NCI-H526 (cell line): Measurements from ENCODE around the gene RAB3GAP1.
"Not testable (repeated sequence)": the region's sequence is repeated elsewhere in the genome, so short reads cannot be mapped to it uniquely, and the experiment has no call there.

Source experiments
- DNase-seq, 2 experiments: peaks; one replicate each; lab custom pipeline; 2025; lab: John Stamatoyannopoulos, UW

RAB3GAP1 gene

DNA sequence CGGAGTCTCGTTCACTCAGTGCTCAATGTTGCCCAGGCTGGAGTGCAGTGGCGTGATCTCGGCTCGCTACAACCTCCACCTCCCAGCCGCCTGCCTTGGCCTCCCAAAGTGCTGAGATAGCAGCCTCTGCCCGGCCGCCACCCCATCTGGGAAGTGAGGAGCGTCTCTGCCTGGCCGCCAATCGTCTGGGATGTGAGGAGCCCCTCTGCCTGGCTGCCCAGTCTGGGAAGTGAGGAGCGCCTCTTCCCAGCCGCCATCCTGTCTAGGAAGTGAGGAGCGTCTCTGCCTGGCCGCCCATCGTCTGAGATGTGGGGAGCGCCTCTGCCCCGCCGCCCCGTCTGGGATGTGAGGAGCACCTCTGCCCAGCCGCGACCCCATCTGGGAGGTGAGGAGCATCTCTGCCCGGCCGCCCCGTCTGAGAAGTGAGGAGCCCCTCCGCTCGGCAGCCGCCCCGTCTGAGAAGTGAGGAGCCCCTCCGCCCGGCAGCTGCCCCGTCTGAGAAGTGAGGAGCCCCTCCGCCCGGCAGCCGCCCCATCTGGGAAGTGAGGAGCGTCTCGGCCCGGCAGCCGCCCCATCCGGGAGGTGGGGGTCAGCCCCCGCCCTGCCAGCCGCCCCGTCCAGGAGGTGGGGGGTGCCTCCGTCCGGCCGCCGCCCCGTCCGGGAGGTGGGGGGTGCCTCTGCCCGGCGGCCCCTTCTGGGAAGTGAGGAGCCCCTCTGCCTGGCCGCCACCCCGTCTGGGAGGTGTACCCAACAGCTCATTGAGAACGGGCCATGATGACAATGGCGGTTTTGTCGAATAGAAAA is 53.6 kb downstream of the RAB3GAP1 start:
- not testable (repeated sequence) for DNase-seq

DNA sequence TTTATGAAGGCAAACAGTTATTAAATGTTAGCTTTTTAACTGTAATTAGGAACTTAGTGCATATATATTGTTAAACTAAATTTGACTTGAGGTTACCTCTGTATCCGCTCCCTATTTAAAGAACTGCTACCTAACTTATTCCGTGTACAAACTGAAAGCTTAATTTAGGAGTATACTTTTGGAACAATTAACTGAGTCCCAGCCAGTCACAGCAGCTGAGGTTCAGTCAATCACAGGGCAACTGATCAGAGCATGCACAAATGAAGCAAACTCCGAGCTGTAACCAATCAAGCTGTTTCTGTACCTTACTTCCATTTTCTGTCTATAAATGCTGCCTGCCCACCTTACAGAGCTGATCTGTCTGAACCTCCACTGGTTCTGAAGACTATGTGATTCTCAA is 61.2 kb downstream of the RAB3GAP1 start:
- no peak for DNase-seq

DNA sequence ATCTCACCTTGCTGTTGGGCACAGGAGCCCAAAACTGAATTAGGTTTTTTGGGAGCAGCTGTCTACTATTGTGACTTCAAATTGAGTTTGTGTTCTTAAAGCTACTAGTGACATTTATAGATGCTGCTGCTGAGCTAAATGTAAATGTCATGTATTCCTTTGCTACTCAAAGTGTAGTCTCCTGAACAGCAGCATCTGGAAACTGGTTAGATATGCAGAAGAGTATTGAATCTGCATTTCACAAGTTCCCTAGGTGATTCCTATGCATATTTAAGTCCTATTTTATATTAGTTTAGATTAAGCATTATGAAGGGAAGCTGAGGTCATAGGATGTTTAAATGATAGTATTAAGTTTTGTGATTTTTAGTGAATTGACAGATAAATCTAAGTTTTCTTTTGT is 67.5 kb downstream of the RAB3GAP1 start:
- DNase-seq: no peak

DNA sequence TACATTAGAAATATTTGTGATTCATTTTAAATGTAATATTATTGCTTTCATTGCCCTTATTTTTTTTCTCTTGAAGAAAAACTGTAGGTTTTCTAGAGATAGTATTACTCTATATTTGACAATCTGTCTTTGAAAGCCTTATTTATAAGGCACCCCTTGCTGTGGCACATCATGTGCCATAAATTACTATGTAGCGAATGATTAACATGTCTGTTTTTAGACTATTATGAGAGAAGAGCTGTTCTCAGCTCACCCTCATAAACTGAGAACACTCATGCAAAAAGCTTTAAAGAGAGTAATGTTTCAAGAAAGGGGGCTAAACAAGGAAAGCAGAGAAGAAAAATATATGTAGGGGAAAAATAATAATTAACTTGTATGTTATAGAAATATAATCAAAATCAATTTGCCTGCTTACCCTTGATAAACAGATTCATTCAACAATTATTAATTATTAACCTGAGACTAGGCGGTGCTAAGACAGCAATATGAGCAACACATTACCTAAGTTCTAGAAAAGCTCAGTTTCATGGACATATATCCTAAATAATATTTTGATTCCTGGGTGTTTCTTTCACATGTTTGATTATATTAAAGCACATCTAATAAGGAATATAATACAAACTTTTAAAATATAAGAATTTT is 69.0 kb downstream of the RAB3GAP1 start:
- DNase-seq: no peak

DNA sequence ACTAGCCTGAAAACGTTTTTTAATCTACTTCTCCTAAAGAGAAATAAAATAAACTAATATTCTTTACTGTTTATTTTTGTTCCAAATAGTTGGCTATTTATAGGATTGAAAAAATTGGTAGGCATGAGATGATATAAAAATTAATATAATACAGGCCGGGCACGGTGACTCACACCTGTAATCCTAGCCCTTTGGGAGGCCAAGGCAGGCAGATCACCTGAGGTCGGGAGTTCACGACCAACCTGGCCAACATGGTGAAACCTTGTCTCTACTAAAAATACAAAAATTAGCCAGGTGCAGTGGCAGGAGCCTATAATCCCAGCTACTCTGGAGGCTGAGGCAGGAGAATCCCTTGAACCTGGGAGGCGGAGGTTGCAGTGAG is 69.6 kb downstream of the RAB3GAP1 start:
- not testable (repeated sequence) for DNase-seq

DNA sequence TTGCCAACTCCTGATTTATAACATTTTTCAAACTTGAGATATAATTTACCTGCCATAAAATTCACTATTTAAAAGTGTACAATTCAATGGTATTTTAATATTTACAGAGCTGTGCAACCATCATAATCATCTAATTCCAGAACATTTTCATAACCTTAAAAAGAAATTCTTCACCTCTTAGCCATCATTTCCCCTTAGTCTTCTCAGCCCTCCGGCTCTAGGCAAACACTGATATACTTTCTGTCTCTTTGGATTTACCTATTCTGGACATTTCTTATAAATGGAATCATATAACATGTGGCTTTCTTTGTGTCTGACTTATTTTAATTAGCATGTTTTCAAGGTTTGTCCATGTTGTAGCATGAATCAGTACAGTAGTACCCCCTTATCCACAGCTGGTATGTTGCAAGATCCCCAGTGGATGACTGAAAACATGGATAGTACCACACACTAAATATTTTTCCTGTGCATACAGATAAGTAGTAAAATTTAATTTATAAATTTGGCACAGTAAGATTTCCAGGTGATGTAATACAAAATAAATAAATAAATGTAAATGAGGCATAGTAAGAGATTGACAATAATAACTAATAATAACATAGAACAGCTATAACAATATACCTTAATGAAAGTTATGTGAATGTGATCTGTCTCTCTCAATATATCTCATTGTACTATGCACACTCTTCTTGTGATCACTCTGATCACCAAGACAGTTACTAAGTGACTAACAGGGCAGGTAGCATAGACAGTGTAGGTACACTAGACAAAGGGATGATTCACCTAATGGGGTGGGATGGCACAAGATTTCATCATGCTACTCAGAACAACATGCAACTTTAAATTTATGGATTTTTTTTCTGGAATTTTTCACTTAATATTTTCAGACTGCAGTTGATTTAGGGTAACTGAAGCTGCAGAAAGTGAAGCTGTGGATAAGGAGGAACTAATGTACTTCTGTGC is 73.1 kb downstream of the RAB3GAP1 start:
- DNase-seq: no peak

DNA sequence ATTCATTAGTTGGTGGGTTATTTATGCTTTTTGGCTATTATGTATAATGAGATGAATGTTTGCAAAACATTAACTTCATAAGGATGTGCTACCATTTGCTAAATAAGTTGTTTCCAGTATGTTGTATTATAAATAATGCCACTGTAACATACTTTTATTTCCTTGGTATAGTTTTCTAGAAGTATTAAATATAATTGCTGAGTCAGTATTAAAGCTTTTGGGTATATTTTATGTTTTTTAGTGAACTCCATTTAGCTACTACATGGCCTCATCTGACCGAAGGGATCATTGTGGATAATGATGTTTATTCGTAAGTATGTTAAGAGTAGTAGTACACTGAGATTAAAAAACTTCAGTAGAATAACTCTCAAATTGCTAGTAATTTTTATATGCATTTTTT is 73.8 kb downstream of the RAB3GAP1 start:
- no peak for DNase-seq

DNA sequence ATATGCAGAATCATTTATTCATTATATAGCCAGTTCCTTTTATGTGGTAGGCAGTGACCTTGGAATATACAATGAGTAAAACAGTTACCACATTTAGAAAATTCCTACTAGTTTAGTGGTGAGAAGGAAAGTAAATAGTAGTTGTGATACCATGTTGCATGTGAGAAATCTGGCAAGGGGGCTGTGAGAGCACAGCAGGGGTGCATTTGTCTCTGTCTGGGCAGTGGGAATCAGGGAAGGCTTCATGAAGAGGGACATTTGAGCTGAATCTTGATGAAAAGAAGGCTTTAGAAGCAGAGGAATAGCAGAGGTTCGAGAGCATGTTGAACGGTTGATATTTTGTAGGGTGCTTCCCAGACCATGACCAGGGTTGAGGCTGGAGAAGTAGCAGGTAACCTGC is 78.7 kb downstream of the RAB3GAP1 start:
- no peak for DNase-seq

DNA sequence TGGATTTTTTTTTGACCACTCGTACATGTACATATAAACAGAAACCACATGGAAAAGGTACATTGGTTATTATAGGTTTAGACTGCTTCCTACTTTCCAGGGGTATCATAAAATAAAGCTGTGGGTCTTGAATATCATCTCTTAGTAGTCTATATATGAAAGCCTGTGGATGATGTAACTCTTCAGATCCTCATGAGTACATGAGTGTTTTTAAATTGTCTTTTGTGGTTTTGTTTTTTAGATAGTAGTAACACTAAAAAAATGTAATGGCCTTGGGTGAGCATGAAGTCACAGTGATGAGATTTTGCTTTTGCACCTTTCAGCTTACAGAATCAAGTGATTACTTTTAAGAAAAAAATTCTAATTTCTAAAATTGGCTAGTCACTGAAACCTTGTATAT is 80.2 kb downstream of the RAB3GAP1 start:
- no peak for DNase-seq

DNA sequence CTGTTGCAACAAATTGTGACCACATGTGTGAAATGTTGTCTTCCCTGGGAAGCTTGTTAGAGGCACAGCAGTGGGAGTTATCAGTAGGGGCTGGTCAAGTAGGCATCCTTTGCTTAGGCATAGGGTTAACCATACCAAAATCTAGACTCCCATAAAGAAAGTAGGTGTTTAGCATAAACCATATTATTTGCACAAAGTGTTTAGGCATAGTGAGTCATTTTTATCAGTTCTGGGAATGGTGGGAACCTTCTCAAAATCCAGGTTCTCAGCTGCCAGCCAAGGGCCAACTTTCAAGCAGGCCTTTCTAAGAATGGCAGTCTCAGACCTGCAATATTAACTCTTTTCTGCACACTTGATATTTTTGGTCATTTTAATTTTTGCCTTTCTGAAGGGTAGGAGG is 88.5 kb downstream of the RAB3GAP1 start:
- DNase-seq: no peak

DNA sequence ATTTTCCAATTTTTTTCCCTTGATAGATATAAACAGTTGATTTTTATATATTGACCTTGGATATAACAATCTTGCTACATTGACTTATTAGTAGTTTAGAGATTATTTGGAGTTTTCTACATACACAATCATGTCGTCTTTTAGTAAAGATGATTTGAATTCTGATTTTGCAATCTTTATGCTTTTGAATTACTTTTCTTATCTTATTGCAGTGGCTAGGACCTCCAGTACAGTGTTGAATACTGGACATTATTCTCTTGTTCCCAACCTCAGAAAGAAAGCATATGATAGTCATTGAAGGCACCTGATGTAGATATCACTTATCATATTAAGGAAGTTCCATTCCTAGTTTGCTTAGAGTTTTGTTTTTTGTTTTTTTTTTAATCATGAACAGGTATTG is 90.2 kb downstream of the RAB3GAP1 start:
- no peak for DNase-seq

DNA sequence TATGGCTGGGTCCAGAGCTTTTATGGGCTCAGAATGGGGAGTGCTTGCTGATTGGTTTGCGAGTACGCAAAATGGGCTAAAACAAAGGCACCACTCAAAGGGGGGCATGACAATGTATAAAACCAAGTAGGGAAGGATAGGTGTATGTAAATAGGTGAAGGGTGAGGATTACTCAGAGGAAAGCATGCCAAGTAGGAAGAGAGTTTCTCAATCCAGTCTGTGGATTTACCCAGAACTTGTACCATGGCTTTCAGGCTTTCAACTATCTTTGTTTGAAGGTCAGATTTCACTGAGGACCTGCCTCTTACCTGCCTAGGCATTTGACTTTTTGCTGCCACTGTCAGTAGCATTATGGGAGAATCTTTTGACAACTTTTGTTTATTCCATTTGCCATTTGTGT is 92.3 kb downstream of the RAB3GAP1 start:
- no peak for DNase-seq

DNA sequence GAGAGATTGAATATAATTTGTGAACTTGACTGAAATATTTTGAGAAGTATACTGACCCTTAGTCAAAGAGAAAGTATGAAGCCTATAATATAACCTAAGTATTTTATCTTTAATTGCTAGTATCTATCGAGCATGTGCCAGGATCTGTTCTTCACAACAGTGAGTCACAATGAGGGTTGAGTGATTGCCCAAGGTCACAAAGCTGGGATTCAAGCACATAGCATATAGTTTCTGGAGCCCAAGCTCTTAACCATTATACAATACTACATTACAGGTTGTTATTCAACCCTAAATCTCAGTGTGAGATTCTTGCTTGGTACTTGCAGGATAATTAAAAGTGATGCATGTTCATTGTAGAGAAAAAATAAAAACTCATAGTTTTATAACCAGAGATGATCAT is 97.2 kb downstream of the RAB3GAP1 start:
- DNase-seq: no peak

DNA sequence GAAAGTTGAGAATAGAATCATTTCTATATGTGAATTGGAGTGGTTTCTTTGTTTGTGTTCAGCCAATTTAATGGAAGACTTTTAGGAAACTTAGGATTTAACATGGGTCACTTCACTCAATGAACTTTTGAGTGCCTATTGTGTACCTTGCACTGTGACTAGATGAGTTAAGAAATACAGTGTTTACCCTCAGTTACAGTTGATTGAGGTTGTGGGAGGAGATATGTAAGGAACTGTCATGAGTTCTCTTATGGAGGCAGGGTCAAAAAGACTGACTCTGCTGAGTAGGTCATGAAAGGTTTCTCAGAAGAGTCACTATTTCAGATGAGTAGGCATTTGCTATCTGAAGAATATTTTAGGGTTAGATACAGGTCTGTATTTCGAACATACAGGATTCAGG is 98.6 kb downstream of the RAB3GAP1 start:
- no peak for DNase-seq

DNA sequence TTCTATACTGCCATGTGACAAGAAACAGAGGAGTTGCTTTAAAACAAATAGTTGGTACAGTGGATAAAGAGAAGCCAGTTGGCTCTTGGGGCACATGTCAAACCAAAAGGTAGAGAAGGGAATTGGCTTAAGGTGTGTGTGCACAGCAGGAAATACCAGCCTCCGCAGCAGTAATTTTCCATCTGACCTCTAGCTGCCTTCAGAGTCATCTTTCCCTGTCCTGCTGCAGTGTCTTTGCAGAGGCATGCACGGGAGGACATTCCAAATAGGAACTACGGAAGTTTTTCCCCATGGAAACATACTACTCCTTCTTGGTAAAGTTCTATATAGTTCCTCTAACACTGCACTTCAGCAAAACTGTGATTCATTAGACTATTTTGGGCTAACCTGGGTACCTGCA is 99.5 kb downstream of the RAB3GAP1 start:
- no peak for DNase-seq

DNA sequence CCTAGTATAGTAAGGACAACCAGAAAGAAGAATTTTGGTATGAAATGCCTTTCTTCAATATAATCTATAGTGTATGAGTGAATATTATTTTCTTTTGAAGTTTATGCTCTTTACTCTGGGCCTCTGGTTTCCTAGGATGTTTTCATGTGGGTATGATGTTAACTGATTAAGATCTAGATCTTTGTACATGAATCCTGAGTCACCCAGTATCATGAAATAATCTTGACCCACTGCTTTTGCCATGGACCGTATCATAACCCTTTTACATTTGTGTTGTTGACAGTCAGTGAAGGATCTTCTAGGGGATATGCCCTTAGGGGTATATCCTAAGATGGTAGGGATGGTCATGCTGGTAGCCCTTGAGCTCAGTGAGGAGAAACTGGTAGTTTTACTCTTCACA is 100.3 kb downstream of the RAB3GAP1 start:
- no peak for DNase-seq

DNA sequence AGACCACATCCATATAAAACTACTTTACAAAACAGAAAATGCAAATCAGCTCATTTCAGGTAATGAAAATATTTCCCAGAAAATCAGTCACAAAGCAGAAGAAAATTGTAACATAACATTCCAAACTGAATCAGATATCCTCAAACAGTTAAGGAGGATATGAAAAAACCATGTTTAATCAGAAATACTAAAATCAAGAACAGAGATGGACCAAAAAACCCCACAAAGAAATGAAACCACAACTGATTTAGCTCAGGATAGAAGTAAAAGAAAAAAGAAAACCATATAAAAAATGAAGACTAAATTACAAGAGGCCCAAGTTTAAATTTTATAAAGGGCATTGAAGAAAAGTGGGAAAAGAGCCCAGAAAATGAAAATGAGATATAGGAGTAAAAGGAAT is 102.9 kb downstream of the RAB3GAP1 start:
- no peak for DNase-seq

DNA sequence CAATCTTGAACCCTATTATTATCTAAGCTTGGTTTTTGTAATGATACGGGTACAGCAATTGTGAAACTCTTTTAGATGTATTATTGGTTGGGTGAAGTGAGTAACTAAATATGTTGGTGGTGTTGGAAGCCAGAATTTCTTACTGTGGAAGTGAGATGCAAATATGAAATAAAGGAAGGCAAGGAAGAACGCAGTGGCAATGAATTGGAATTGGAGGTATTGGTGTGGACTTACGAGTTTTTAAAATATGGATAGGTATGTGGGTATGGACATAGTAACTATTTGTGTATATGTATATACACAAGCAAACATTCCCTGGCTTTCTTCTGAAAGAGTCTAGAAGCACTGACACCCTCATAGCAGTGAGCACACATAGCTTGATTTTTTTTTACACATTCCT is 105.8 kb downstream of the RAB3GAP1 start:
- DNase-seq: no peak

DNA sequence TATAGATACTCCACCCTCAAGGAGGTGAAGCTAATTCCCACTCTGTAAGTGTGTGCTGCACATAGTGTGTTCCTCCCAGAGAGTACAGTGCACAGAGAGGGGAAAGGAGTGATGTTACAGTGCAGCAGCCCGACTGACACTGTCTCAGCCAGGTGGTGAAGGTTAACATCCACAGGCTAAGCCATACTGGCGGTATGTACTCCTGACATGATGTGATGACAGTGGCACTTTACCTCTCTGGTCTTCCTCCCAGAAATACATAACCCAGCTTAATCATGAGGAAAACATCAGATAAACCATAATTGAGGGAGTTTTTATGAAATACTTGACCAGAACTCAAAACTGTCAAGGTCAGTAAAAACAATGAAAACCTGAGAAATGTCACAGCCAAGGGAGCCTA is 107.1 kb downstream of the RAB3GAP1 start:
- no peak for DNase-seq

DNA sequence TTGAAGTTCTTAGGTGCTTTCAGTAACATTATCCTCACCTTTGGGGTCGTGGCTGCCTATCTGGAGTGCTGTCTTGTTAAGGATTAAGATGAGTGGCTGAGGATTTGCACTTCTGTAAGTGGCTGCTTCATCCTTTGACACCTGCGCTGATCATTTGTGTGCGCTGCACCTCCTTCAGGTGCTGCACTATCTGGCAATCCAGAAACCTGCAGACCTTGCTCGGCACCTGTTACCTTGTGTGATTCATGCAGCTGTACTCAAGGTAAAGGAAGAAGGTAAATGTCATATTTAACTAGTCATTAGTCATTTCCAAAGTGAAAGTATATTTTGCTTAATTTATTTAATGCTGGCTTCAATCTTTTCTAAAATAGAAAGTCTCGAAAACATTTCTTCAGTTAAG is 110.3 kb downstream of the RAB3GAP1 start:
- DNase-seq: no peak

DNA sequence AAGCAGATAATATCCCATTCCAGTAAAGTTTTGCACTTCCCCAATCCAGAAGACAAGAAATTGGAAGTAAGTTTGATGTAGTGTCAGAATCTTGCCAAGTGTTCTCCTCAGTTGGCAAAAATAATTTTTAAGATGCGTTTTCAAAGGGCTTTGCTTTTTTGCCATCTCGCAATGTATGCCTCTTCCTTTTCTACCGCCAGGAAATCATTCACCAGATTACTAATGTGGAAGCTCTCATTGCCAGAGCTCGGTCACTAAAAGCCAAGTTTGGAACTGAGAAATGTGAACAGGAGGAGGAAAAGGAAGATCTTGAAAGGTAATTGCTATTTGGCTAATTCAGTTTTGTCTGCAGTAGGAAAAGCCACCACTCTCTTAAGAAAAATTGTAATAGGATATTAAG is 110.7 kb downstream of the RAB3GAP1 start:
- DNase-seq: no peak

DNA sequence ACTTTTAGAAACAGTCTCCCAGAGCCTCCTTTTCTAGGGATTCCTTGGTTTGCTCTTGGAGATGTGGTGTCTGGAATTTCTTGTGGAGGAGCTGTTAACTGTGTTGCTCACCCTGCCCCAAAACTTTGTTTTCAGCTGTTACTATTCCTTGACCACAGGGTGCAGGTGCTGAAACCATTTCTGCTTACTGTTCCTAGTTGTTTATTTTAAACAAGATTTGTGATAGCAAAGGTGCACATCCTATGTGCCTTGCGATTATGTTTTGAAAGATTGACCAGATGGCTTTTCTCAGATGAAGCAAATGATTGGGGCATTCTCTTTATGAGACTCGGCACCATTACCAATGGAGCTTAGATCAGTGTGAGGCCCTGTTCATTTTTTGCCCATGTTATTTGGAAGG is 111.2 kb downstream of the RAB3GAP1 start:
- DNase-seq: no peak

DNA sequence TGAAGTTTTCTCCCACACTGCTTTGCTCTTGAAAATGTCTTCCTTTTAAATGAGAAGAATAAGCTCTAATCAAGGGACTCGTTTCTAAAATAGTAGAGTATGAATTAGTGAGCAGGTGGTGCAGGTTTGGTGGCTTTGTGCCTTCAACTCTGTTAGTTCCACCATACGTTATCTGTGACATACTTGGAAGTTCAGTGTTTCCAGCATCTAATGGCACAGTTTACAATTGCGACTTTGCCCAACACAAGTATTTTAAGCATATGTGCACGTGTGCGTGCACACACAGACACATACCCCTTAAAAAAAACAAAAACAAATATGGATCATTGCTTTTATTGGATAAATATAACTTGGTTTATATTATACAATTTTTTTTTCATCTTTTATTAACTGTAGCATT is 111.8 kb downstream of the RAB3GAP1 start:
- no peak for DNase-seq
